CD14-positive monocyte (primary cell): ENCODE measurements around the gene MOGAT3. TPM values are rescaled to one million over a fixed set of nuclear protein-coding genes. Genes with fewer than 3 reads are reported as not detected.

Experiments
- DNase-seq, 3 donors: peaks; one replicate each; pipeline ENCODE4 v3.0.0-alpha.2; 2011 to 2022
- H2AFZ ChIP-seq: 2 replicates; pipeline ENCODE4 v1.6.0; 2012; ENCODE audit warnings: mild to moderate bottlenecking, low read depth, low read length, inconsistent platforms; ENCODE audit not compliant: insufficient read depth, poor library complexity, severe bottlenecking
- H3K27ac ChIP-seq, 2 donors: 1 replicate in 1 of 2; 2 replicates in 1 of 2; pipeline ENCODE4 v1.5.1; 2012 to 2013; ENCODE audit warnings: low read length in 2 of 2, control low read depth in 1 of 2, inconsistent platforms in 1 of 2, low read depth in 1 of 2, mild to moderate bottlenecking in 1 of 2
- H3K27me3 ChIP-seq, 2 donors: one replicate each; pipeline versions ENCODE4 v1.6.0 to v1.6.1; 2011 to 2013; ENCODE audit warnings: low read length in 2 of 2; ENCODE audit not compliant: control insufficient read depth in 2 of 2, insufficient read depth in 2 of 2
- H3K36me3 ChIP-seq, 2 donors: replicated peaks in 1 of 2; 1 replicate in 1 of 2; 2 replicates in 1 of 2; pipeline versions ENCODE4 v1.5.1 to v1.6.1; 2012 to 2013; ENCODE audit warnings: low read length in 2 of 2, control low read depth in 1 of 2, inconsistent platforms in 1 of 2, mild to moderate bottlenecking in 1 of 2; ENCODE audit not compliant: insufficient read depth in 2 of 2, control insufficient read depth in 1 of 2
- H3K4me1 ChIP-seq, 2 donors: 1 replicate in 1 of 2; 2 replicates in 1 of 2; pipeline versions ENCODE4 v1.5.1 to v1.6.1; 2012 to 2013; ENCODE audit warnings: low read length in 2 of 2, control low read depth in 1 of 2, inconsistent platforms in 1 of 2, mild to moderate bottlenecking in 1 of 2, moderate library complexity in 1 of 2; ENCODE audit not compliant: insufficient read depth in 2 of 2, control insufficient read depth in 1 of 2
- H3K4me2 ChIP-seq: replicated peaks from 2 replicates; pipeline ENCODE3; 2012; ENCODE audit warnings: low read length, moderate library complexity, mild to moderate bottlenecking; ENCODE audit not compliant: poor library complexity, severe bottlenecking; ENCODE audit errors: extremely low read depth
- H3K4me3 ChIP-seq, 3 experiments: fragments of 200-600 bp in 1 of 3; sonication (generic) in 1 of 3; replicated peaks in 1 of 3; 1 replicate in 2 of 3; 2 replicates in 1 of 3; pipeline ENCODE4 v1.5.1; 2011 to 2013; ENCODE audit warnings: low read length in 3 of 3, mild to moderate bottlenecking in 3 of 3, control low read depth in 2 of 3, low read depth in 2 of 3, inconsistent platforms in 1 of 3, moderate library complexity in 1 of 3
- H3K79me2 ChIP-seq: 2 replicates; pipeline ENCODE4 v1.6.0; 2012; ENCODE audit warnings: mild to moderate bottlenecking, control low read depth, inconsistent platforms, low read length, moderate library complexity; ENCODE audit not compliant: insufficient read depth
- H3K9ac ChIP-seq: 2 replicates; pipeline ENCODE4 v1.6.0; 2017; ENCODE audit warnings: low read length, mild to moderate bottlenecking; ENCODE audit not compliant: insufficient read depth, poor library complexity, severe bottlenecking
- H3K9me3 ChIP-seq, 2 donors: replicated peaks in 1 of 2; 1 replicate in 1 of 2; 2 replicates in 1 of 2; pipeline versions ENCODE4 v1.5.1 to v1.6.1; 2012 to 2013; ENCODE audit warnings: low read length in 2 of 2, control low read depth in 1 of 2; ENCODE audit not compliant: control insufficient read depth in 1 of 2, insufficient read depth in 1 of 2
- H4K20me1 ChIP-seq: 2 replicates; pipeline ENCODE4 v1.6.0; 2012; ENCODE audit warnings: mild to moderate bottlenecking, low read length, control low read depth, moderate library complexity; ENCODE audit not compliant: insufficient read depth
- H3K27ac Mint-ChIP-seq, 7 donors: one replicate each; pipeline ENCODE4 v1.8.0; 2020; ENCODE audit warnings: mild to moderate bottlenecking in 7 of 7, mixed read lengths in 7 of 7, moderate library complexity in 6 of 7, inconsistent platforms in 2 of 7
- H3K27me3 Mint-ChIP-seq, 3 donors: one replicate each; pipeline ENCODE4 v1.8.0; 2021 to 2022; ENCODE audit warnings: low read depth in 3 of 3, mild to moderate bottlenecking in 3 of 3, mixed read lengths in 3 of 3, moderate library complexity in 3 of 3, inconsistent platforms in 1 of 3
- H3K36me3 Mint-ChIP-seq, 2 donors: one replicate each; pipeline ENCODE4 v1.8.0; 2020; ENCODE audit warnings: mixed read lengths in 2 of 2, inconsistent platforms in 1 of 2, mild to moderate bottlenecking in 1 of 2
- H3K4me1 Mint-ChIP-seq: one replicate; pipeline ENCODE4 v1.8.0; 2020; ENCODE audit warnings: mild to moderate bottlenecking, mixed read lengths
- H3K4me3 Mint-ChIP-seq, 2 donors: one replicate each; pipeline ENCODE4 v1.8.0; 2020; ENCODE audit warnings: mild to moderate bottlenecking in 2 of 2, mixed read lengths in 2 of 2, moderate library complexity in 1 of 2
- H3K9me3 Mint-ChIP-seq, 7 donors: one replicate each; pipeline ENCODE4 v1.8.0; 2020 to 2022; ENCODE audit warnings: mixed read lengths in 7 of 7, mild to moderate bottlenecking in 6 of 7, moderate library complexity in 6 of 7, inconsistent platforms in 2 of 7
- WGBS: methylation state at CpG from one replicate; pipeline ENCODE4 v1.1.5; 2013; ENCODE audit warnings: missing lambda C conversion rate; ENCODE audit not compliant: insufficient coverage; 5-methylcytosine and 5-hydroxymethylcytosine counted together
- intact Hi-C, 2 donors: fragments of 100-400 bp; cut with micrococcal nuclease; formaldehyde crosslinking; loops; one replicate each; pipeline versions ENCODE4 v1.15.0 to v1.15.1; 2023
- polyA plus RNA-seq, 3 donors: library from polyadenylated mRNA; depleted of rRNA in 1 of 3; unstranded in 2 of 3; stranded (reverse) in 1 of 3; fragments of 300-500 nt in 2 of 3; fragments of >200 nt in 1 of 3; fragmentation: Illumina TruSeq in 2 of 3; gene quantifications; 1 replicate in 2 of 3; 2 replicates in 1 of 3; pipeline ENCODE4 v1.2.3, GENCODE V29; 2012 to 2021
- TF ChIP-seq, protein P1 (sequence below): fragments of 200-600 bp; IDR thresholded peaks from one replicate; pipeline ENCODE4 v1.8.0; 2022; ENCODE audit warnings: antibody characterized with exemption, mild to moderate bottlenecking

The MOGAT3 gene
- polyA plus RNA-seq, 3 donors: not detected

DNA sequence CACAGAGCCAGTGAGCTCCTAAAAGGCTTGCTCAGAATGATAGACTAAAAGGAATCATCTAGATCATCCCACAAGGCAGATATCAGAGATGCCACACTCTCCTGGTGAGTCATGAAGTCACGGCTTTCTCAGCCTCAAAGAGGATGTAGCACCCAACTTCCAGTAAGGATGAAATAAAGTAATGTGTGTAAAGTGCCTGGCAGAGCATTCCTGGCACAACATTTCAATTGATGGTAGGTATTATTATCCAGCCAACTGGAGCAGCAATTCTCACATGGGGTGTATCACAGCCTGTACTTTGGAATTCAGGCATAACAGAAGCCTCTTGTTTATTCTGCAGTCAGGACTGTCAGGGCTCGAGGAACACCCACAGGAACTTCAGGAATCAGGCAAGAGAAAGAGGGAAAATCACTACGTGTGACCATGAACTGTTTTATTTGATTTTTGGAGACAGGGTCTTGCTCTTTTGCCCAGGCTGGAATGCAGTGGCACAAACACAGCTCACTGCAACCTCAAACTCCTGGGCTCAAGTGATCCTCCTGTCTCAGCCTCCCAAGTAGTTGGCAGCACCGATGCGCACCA is 15.5 kb downstream of the MOGAT3 start:
- Histone ChIP-seq H3K27ac (no peak overlapping the region), H3K9ac (no peak overlapping the region), H4K20me1 (no peaks in the 10 kb centered on the region), H3K79me2 (no peaks in the 10 kb centered on the region), H3K36me3 (no peaks in the 10 kb centered on the region), H3K4me3 (no peak overlapping the region), H3K4me2 (no peak overlapping the region), H3K27me3 (peaks cover 11 to 27% of the 10 kb centered on the region in 2 donors), H3K9me3 (peaks cover 0 to 8% of the 10 kb centered on the region in 2 donors), H3K4me1 (peaks cover 12 to 14% of the 10 kb centered on the region in 2 donors), H2AFZ (no peak overlapping the region)
- intact Hi-C loops: loop anchor here in 1 of 2 donors (2.0 kb wide), 1 partner anchor 15 kb away; no protein-coding TSS in a partner anchor
- Mint-ChIP-seq H3K9me3 (peaks cover 0 to 13% (median 8%) of the 10 kb centered on the region in 7 donors), H3K4me3 (peak overlapping the region in 1 of 2 donors; percentile 44), H3K36me3 (peaks cover 0 to 4% of the 10 kb centered on the region in 2 donors), H3K27me3 (peaks cover 31 to 47% (median 33%) of the 10 kb centered on the region in 3 donors), H3K27ac (no peak overlapping the region), H3K4me1 (peaks cover 17% of the 10 kb centered on the region)
- 87% methylated on average over 3 of the region's 5 CpGs for WGBS
- peak in 1 of 3 donors; percentile 49 for DNase-seq
- TF ChIP-seq, protein P1, sequence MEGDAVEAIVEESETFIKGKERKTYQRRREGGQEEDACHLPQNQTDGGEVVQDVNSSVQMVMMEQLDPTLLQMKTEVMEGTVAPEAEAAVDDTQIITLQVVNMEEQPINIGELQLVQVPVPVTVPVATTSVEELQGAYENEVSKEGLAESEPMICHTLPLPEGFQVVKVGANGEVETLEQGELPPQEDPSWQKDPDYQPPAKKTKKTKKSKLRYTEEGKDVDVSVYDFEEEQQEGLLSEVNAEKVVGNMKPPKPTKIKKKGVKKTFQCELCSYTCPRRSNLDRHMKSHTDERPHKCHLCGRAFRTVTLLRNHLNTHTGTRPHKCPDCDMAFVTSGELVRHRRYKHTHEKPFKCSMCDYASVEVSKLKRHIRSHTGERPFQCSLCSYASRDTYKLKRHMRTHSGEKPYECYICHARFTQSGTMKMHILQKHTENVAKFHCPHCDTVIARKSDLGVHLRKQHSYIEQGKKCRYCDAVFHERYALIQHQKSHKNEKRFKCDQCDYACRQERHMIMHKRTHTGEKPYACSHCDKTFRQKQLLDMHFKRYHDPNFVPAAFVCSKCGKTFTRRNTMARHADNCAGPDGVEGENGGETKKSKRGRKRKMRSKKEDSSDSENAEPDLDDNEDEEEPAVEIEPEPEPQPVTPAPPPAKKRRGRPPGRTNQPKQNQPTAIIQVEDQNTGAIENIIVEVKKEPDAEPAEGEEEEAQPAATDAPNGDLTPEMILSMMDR: no peak

DNA sequence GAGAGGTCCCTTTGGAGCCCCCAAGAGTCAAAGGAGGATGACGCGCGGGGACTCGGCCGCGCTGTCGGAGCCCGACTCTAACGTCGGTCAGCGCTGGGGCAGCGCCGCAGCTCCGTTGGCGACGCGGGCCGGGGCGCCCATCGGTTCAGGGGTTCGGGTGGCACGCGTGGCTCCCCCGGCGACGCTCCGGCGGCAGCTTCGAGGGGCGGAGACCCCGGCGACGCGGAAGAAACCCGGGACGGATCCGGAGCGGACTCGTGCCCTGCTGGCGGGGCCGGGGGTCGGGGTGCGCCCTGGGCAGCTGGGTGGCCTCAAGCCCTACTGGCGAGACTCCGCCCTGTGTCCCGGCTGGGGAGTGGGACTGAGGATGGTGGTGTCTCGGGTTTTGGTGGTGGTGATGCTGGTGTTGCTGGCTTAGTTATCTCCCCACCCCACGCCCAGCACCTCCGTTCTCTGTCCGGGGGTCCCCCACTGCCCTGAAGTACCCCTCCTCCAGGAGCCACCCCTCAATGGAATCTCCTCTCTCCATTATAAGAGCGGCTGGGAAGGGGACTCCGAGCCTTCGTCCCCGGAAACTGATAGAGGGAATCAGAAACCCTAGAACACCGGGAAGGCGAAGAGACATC is 20.6 kb downstream of the MOGAT3 start, which contains the start of gene NAT16:
Gene NAT16, minus strand, starts transcription at position 164 of the 626 bp plus-strand sequence. CDS start 5,486 bp downstream, outside the sequence.
- Mint-ChIP-seq H3K4me3 (peak within 1 kb of the TSS in 1 of 2 donors; percentile 86), H3K9me3 (peaks cover 0 to 26% (median 10%) of the 10 kb centered on the region in 7 donors), H3K36me3 (peaks cover 0 to 5% of the 10 kb centered on the region in 2 donors), H3K27ac (peak within 1 kb of the TSS in 1 of 7 donors; percentile 68), H3K4me1 (peaks cover 8% of the 10 kb centered on the region), H3K27me3 (peaks cover 76 to 85% (median 82%) of the 10 kb centered on the region in 3 donors)
- no peak within 1 kb of the TSS for H3K4me3 ChIP-seq
- H4K20me1 ChIP-seq: no peaks in the 10 kb centered on the region
- H3K27ac ChIP-seq: no peak within 1 kb of the TSS
- H3K4me1 ChIP-seq: no peaks in the 10 kb centered on the region
- TF ChIP-seq, protein P1: no peak
- H2AFZ ChIP-seq: no peak within 1 kb of the TSS
- H3K36me3 ChIP-seq: no peaks in the 10 kb centered on the region
- no peak within 1 kb of the TSS for H3K9ac ChIP-seq
- WGBS: 1% methylated on average over 33 of the region's 56 CpGs
- intact Hi-C loops: no loop called here
- no peak for DNase-seq
- H3K4me2 ChIP-seq: no peak within 1 kb of the TSS
- no peaks in the 10 kb centered on the region for H3K79me2 ChIP-seq
- peaks cover 0 to 16% of the 10 kb centered on the region in 2 donors for H3K9me3 ChIP-seq
- peaks cover 49 to 76% of the 10 kb centered on the region in 2 donors for H3K27me3 ChIP-seq
